H1 (cell line): ENCODE results near the gene RPL18A. TPM values are rescaled to one million over a fixed set of nuclear protein-coding genes. Genes with fewer than 3 reads are reported as not detected.

Experiments used
- ASH2L ChIP-seq: fragments of 200-600, 300-600 bp; sonication (generic); IDR thresholded peaks from one replicate; pipeline ENCODE4 v1.7.1; 2017; ENCODE audit warnings: low read length
- ATF2 ChIP-seq: IDR thresholded peaks from 2 replicates; pipeline ENCODE4 v1.6.1; 2012; ENCODE audit warnings: low read length, inconsistent platforms
- E2F6 ChIP-seq: IDR thresholded peaks from 2 replicates; pipeline ENCODE4 v1.6.1; 2012; ENCODE audit warnings: inconsistent platforms
- EP300 ChIP-seq, 2 experiments: IDR thresholded peaks; 1 replicate in 1 of 2; 2 replicates in 1 of 2; pipeline ENCODE4 v1.6.1; 2011 to 2012; ENCODE audit warnings: low read depth in 2 of 2, low read length in 2 of 2, mild to moderate bottlenecking in 2 of 2, borderline replicate concordance in 1 of 2, inconsistent platforms in 1 of 2, moderate library complexity in 1 of 2
- GABPA ChIP-seq: IDR thresholded peaks from 2 replicates; pipeline ENCODE4 v1.6.1; 2011; ENCODE audit warnings: mild to moderate bottlenecking, low read length, moderate library complexity, borderline replicate concordance; ENCODE audit not compliant: insufficient read depth
- SP1 ChIP-seq: IDR thresholded peaks from 2 replicates; pipeline ENCODE4 v1.6.1; 2011; ENCODE audit warnings: low read depth, low read length
- TAF1 ChIP-seq: IDR thresholded peaks from 2 replicates; pipeline ENCODE4 v1.6.1; 2011; ENCODE audit warnings: mild to moderate bottlenecking, low read depth, low read length
- TCF12 ChIP-seq: IDR thresholded peaks from 2 replicates; pipeline ENCODE4 v1.6.1; 2011; ENCODE audit warnings: low read depth, mild to moderate bottlenecking, low read length
- polyA plus RNA-seq, 7 experiments: library from polyadenylated mRNA; depleted of rRNA in 3 of 7; stranded (reverse) in 5 of 7; unstranded in 2 of 7; fragments of >200 nt in 5 of 7; fragments of 200-250 nt in 2 of 7; gene quantifications; 1 replicate in 5 of 7; 2 replicates in 1 of 7; 4 replicates in 1 of 7; pipeline versions ENCODE4 v1.2.1 to v1.2.3, GENCODE V29; 2011 to 2013; ENCODE audit warnings: missing spikeins in 2 of 7, mixed read lengths in 2 of 7
- total RNA-seq: library from RNA; stranded (reverse); fragmentation: NEBNext Ultra II Directional; extraction: Animal tissue kit (Norgen Biotek cat#: 25700); gene quantifications from 2 replicates; pipeline ENCODE4 v1.2.1, GENCODE V29; 2021

RPL18A gene
- total and polyA plus RNA-seq, 2 of the 8 experiments (the other 6 are each of a cell fraction or from before 2014, with no cell fraction given) = 2,749 to 3,938 TPM

- no peak for TF ChIP-seq TCF12
- TF ChIP-seq EP300 (IDR thresholded peaks at IDR 0.05; ENCODE audit: borderline replicate concordance in 1 of 2, low read depth in 2 of 2, low read length in 2 of 2) = no peak
- no peak for TF ChIP-seq E2F6
- TF ChIP-seq TAF1 = no peak
- no peak for TF ChIP-seq ATF2
- TF ChIP-seq GABPA = no peak
- TF ChIP-seq ASH2L = no peak
- no peak for TF ChIP-seq SP1
These were observed 49.5 kb downstream of the RPL18A start (continued) for GRCh38 chr19:17909003-17909732.
